Measurements from ENCODE around the gene PACS2.
"Not testable (repeated sequence)": the region's sequence is repeated elsewhere in the genome, so short reads cannot be mapped to it uniquely, and the experiment has no call there.

PACS2 gene

GRCh38 chr14:105333020-105333490 lies 18.5 kb downstream of the PACS2 start:
- DNase-seq (ENCODE audit: low spot score), result no peak

GRCh38 chr14:105333613-105334364 lies 19.2 kb downstream of the PACS2 start:
- DNase-seq (ENCODE audit: low spot score), result no peak

DNA sequence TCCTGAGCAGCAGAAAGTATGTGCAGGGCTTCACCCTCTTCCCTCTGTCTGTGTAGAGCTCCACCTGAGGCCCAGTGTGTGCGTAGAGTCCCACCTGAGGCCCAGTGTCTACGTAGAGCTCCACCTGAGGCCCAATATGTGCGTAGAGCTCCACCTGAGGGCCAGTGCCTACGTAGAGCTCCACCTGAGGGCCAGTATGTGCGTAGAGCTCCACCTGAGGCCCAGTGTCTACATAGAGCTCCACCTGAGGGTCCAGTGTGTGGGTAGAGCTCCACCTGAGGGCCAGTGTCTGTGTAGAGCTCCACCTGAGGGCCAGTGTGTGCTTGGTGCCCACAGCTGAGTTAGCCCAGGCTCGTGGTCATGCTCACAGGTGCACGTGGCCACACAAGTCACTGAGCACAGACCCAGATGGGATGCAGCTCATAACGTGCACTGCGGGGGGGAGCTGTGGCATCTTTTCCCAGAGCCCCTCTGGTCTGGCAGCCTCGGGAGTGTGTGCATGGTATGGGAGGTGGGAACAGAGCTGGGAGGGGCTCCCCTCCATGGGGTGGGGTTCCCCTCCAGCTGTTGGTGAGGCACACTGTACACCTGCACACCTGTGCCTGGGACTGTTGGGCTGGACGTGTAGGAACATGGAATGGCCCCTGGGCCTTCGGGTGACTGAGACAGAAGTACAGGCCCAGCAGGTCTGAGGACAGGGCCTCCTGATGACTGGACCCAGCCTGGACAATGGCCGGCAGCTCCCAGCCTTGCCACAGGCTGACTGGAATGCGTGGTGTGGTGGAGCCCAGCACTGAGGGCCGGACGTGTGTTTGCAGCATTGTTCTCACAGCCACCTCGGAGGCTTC lies 20.1 kb downstream of the PACS2 start:
- no peak for DNase-seq (ENCODE audit: low spot score)

- DNase-seq (ENCODE audit: low spot score), result not testable (repeated sequence)
These were observed 20.6 kb downstream of the PACS2 start for GRCh38 chr14:105335231-105335542.

GRCh38 chr14:105335735-105336476 lies 21.4 kb downstream of the PACS2 start:
- no peak for DNase-seq (ENCODE audit: low spot score)

GRCh38 chr14:105336477-105337287 lies 22.1 kb downstream of the PACS2 start:
- no peak for DNase-seq (ENCODE audit: low spot score)

- DNase-seq (ENCODE audit: low spot score), result no peak
These were observed 22.9 kb downstream of the PACS2 start for GRCh38 chr14:105337433-105337832.

DNA sequence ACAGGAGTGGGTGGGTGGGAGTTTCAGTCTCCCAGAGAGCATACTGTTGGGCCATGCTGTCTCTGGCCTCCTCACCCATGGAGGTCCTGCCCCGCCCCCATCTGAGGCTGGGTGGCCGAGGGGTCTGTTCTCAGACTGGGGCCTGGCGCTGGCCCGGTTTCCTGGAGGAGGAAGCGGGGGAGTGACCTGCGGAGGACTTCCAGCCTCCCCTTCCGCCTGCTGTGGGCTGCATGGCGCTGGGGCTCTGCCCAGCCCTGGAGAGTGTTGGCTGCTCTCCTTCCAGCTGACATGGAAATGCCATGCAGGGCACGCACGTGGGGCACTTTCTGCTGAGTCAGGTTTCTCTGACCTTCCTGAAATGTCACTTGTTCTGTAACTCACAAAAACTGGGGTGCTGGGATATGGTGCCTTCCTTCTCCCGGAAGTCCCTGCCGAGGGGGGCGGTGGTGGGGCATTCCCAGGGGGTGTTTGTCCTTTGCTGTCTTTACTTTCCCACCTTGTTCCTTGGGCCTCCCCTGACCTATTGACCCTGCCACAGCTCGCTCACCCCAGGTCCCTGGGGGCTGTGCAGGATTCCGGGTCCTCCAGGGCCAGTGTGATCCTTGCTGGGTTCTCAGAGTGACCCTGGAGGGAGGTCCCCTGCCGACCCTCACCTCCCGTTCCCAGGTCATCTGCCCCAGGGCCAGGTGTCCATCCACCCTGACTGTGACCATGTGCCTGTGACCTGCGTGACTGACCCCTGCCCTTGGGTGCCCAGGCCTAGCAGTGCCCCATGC lies 23.6 kb downstream of the PACS2 start:
- no peak for DNase-seq (ENCODE audit: low spot score)

- no peak for DNase-seq (ENCODE audit: low spot score)
These were observed 26.5 kb downstream of the PACS2 start for GRCh38 chr14:105340821-105341733.

DNA sequence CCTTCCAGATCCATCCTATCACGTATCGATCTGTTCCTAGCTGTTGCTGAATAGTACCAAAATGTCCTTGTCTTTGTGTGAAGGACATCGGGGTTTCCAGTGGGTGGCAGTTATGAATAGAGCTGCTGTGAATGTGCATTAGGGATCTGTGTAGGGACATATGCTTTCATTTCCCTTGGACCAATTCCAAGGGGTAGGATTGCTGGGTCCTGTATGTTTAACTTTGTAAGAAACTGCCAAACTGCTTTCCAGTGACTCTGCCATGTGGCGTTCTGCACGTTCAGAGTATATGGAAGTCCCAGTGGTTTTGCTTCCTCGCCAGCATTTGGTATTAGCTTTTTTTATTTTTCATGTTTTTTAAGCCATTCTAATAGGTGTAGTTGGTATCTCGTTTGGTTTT lies 28.6 kb downstream of the PACS2 start:
- no peak for DNase-seq (ENCODE audit: low spot score)

- DNase-seq (ENCODE audit: low spot score), result no peak
These were observed 31.6 kb downstream of the PACS2 start for GRCh38 chr14:105346200-105346533.

- no peak for DNase-seq (ENCODE audit: low spot score)
These were observed 32.5 kb downstream of the PACS2 start for GRCh38 chr14:105346876-105347586.

- no peak for DNase-seq (ENCODE audit: low spot score)
These were observed 33.0 kb downstream of the PACS2 start for GRCh38 chr14:105347587-105347968.

DNA sequence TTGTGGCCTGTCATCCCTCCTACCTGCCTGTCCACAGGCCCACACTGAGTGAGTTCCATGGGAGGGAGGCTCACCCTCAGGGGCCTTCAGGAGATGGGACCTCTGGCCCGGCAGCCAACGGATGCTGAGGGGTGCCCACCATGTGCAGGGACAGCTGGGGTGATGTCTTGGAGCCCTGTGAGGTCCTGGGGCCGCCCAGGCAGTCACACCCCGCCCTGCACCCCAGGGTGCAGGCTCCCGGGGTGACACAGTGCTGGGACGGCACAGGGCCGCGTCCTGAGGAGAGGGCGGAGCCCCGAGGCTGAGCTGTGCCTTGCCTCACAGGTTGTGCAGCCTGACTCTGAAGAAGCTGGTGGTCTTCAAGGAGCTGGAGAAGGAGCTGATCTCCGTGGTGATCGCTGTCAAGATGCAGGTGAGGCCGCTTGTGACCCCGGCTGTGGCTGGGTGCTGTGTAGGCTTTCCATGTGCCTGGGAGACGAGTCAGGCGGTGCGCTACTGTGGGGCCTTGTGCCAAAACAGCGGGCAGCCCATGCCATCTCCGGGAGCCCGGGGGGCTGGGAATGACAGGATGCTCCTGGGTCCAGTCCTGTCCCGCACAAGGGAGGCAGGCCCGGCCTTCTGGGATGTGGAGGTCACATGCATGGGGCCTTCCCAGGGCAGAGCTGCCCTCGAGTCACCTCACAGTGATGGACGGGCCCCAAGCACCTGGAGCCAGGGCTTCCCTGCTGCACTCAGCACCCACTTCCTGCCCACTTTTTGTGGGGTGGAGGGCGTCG lies 33.8 kb downstream of the PACS2 start:
- no peak for DNase-seq (ENCODE audit: low spot score)

DNA sequence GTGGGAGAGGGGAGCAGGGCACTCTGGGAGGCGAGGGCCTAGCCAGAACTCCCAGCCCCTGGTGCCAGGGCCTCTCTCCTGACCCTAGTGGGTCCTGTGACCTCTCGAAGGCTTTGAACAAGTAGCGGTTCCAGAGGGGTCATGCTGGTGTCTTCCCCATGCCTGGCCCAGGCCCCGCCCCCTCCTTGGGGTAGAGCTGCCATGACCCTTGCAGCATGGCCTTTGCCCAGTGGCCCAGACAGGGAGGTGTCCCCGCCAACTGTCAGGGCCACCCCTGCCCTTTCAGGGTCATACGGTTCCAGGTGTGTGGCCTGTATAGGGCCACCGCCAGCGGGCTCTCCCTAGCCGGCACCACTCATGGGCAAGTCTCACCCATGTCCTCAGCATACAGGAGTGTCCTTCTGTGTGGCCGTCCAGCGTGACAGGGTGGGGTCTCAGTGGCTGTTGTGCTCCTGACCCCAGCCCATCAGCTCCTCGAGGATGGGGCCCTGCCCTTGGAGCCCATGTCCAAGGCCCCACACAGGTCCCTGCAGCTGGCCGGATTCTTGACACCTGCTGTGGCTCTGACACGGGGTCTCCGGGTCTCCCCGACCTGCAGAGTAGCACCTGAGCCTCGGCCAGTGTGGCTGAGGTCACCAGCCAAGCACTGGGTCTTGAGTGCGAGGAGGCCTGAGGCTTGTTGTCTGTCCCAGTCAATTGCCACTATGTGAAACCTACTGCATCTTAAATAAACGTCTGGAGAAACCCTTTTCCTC lies 34.6 kb downstream of the PACS2 start:
- DNase-seq (ENCODE audit: low spot score), result no peak

GRCh38 chr14:105349992-105350391 lies 35.4 kb downstream of the PACS2 start:
- DNase-seq (ENCODE audit: low spot score), result no peak

DNA sequence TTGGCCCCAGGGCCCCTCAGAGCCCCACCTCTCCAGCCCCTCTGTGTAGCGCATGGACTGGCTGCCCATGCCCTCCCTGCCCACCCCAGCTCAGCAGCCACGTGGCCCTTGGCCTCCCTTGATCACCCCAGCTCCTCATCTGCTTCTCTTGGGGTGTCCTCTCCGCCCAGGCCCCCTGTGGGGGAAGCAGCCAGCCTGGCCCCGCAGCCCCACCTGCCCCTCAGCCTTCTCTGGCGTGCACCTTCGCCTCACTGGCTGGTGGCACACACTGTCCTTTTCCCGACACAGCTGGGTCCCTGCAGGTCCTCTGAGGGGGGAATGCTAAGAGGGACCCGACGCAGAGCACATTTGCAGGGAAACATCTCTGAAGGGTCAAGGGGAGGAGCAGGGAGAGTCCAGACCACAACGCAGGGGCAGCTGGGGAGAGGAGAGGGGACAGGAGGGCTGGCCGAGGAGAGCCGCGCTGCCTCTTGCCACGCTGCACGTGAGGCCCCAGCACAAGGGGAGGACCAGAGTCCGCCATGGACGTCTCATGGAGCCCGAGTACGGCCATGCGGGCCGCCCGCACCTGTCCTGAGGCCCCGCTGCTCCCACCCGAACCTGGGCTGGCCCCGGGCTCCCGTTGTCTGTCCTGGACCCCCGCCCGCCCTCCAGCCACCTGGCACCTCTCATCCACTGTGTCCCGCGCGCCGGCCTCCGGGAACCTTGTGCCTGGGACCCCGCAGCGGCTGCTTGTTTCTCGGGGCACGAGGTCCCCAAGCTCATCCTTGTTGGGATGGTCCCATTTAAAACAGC lies 36.1 kb downstream of the PACS2 start:
- DNase-seq (ENCODE audit: low spot score), result no peak

Measured in iPS-NIHi11 (cell line).